Melanocyte of skin (primary cell): ENCODE results near the gene ETV1. TPM values are rescaled to one million over a fixed set of nuclear protein-coding genes. Genes with fewer than 3 reads are reported as not detected.

Source experiments
- small RNA-seq, 2 donors: library from RNA; depleted of rRNA; stranded (forward); fragments of <200 nt; gene quantifications; one replicate each; pipeline ENCODE3, GENCODE V24; 2012
- total RNA-seq, 2 donors: library from RNA; depleted of rRNA; stranded (reverse); fragments of >200 nt; gene quantifications; 2 replicates each; pipeline ENCODE4 v1.2.3, GENCODE V29; 2012

Gene ETV1
- total RNA-seq = 10 to 100 TPM; 12.4 to 16.0 TPM

GRCh38 chr7:13989126-13989948 lies at the start of gene ETV1:
Gene ETV1, minus strand, starts transcription at chr7:13989666. Its CDS starts 614 bp downstream, at chr7:13989052.

Small RNA genes within 50 kb of the gene (small RNA-seq; reads per million reads assigned to genes)
- gene RF00019 = 0 reads per million in 2 donors
